H9 (cell line): ENCODE data around the gene FGFBP3. TPM values are rescaled to one million over a fixed set of nuclear protein-coding genes. Genes with fewer than 3 reads are reported as not detected.

ENCODE experiments used
- DNase-seq: peaks from one replicate; pipeline ENCODE4 v3.0.0-alpha.2; 2017
- H2AFZ ChIP-seq: one replicate; pipeline ENCODE4 v1.6.1; 2013; ENCODE audit warnings: mild to moderate bottlenecking, low read length, control low read depth, moderate library complexity
- H2AK5ac ChIP-seq: 2 replicates; pipeline ENCODE4 v1.6.1; 2013; ENCODE audit warnings: low read length, control low read depth, mixed read lengths; ENCODE audit not compliant: insufficient read length
- H2BK120ac ChIP-seq: one replicate; pipeline ENCODE4 v1.6.1; 2013; ENCODE audit warnings: low read depth, mild to moderate bottlenecking, low read length, control low read depth, inconsistent platforms; ENCODE audit not compliant: poor library complexity, severe bottlenecking
- H2BK12ac ChIP-seq: 2 replicates; pipeline ENCODE4 v1.6.1; 2013; ENCODE audit warnings: low read length, control low read depth, mixed read lengths, low read depth; ENCODE audit not compliant: insufficient read length
- H2BK15ac ChIP-seq: 2 replicates; pipeline ENCODE4 v1.6.1; 2013; ENCODE audit warnings: low read depth, low read length, control low read depth
- H2BK20ac ChIP-seq: one replicate; pipeline ENCODE4 v1.6.1; 2013; ENCODE audit warnings: low read depth, mild to moderate bottlenecking, low read length, control low read depth, inconsistent platforms; ENCODE audit not compliant: poor library complexity, severe bottlenecking
- H2BK5ac ChIP-seq: 2 replicates; pipeline ENCODE4 v1.6.1; 2013; ENCODE audit warnings: low read length, control low read depth, mixed read lengths; ENCODE audit not compliant: insufficient read length
- H3K14ac ChIP-seq: 2 replicates; pipeline ENCODE4 v1.6.1; 2013; ENCODE audit warnings: low read length, control low read depth; ENCODE audit not compliant: insufficient read depth
- H3K18ac ChIP-seq: 2 replicates; pipeline ENCODE4 v1.6.1; 2013; ENCODE audit warnings: low read depth, mild to moderate bottlenecking, mixed read lengths, low read length, control low read depth; ENCODE audit not compliant: insufficient read length
- H3K23ac ChIP-seq: 2 replicates; pipeline ENCODE4 v1.6.1; 2013; ENCODE audit warnings: low read length, control low read depth, mixed read lengths, low read depth; ENCODE audit not compliant: insufficient read length
- H3K23me2 ChIP-seq: 2 replicates; pipeline ENCODE4 v1.6.1; 2013; ENCODE audit warnings: low read depth, mild to moderate bottlenecking, mixed read lengths, low read length, control low read depth; ENCODE audit not compliant: insufficient read length, poor library complexity, severe bottlenecking
- H3K27ac ChIP-seq: 2 replicates; pipeline ENCODE4 v1.5.1; 2013; ENCODE audit warnings: low read length, control low read depth, mixed read lengths, low read depth; ENCODE audit not compliant: insufficient read length
- H3K27me3 ChIP-seq: 2 replicates; pipeline ENCODE4 v1.6.1; 2013; ENCODE audit warnings: low read length, control low read depth, inconsistent platforms; ENCODE audit not compliant: insufficient read depth
- H3K4ac ChIP-seq: 2 replicates; pipeline ENCODE4 v1.6.1; 2013; ENCODE audit warnings: low read depth, mild to moderate bottlenecking, control low read depth, inconsistent platforms, low read length, moderate library complexity
- H3K4me1 ChIP-seq: 2 replicates; pipeline ENCODE4 v1.6.1; 2013; ENCODE audit warnings: low read length, control low read depth, inconsistent platforms; ENCODE audit not compliant: insufficient read depth
- H3K4me2 ChIP-seq: 2 replicates; pipeline ENCODE4 v1.6.1; 2013; ENCODE audit warnings: low read length, control low read depth, mixed read lengths; ENCODE audit not compliant: insufficient read length, insufficient read depth
- H3K56ac ChIP-seq: 2 replicates; pipeline ENCODE4 v1.6.1; 2013; ENCODE audit warnings: low read depth, mild to moderate bottlenecking, mixed read lengths, low read length, control low read depth; ENCODE audit not compliant: insufficient read length
- H3K79me1 ChIP-seq: 2 replicates; pipeline ENCODE4 v1.6.1; 2013; ENCODE audit warnings: low read depth, mild to moderate bottlenecking, moderate library complexity, low read length, control low read depth, inconsistent platforms; ENCODE audit not compliant: insufficient read depth, poor library complexity, severe bottlenecking
- H3K79me2 ChIP-seq: 2 replicates; pipeline ENCODE4 v1.6.1; 2013; ENCODE audit warnings: low read length, control low read depth, inconsistent platforms; ENCODE audit not compliant: insufficient read depth
- H3K9ac ChIP-seq: 2 replicates; pipeline ENCODE4 v1.6.1; 2013; ENCODE audit warnings: low read length, control low read depth, mixed read lengths; ENCODE audit not compliant: insufficient read length; ENCODE audit errors: extremely low read depth
- H3K9me3 ChIP-seq: one replicate; pipeline ENCODE4 v1.6.1; 2013; ENCODE audit warnings: low read depth, low read length, inconsistent platforms; ENCODE audit not compliant: control insufficient read depth
- H3T11ph ChIP-seq: one replicate; pipeline ENCODE4 v1.6.1; 2013; ENCODE audit warnings: mild to moderate bottlenecking, low read length, control low read depth, inconsistent platforms
- H4K20me1 ChIP-seq: one replicate; pipeline ENCODE4 v1.6.1; 2013; ENCODE audit not compliant: control insufficient read depth, insufficient read length, insufficient read depth
- H4K5ac ChIP-seq: 2 replicates; pipeline ENCODE4 v1.6.1; 2013; ENCODE audit warnings: low read depth, mild to moderate bottlenecking, mixed read lengths, low read length, control low read depth; ENCODE audit not compliant: insufficient read length
- H4K8ac ChIP-seq: replicated peaks from 2 replicates; pipeline ENCODE4 v1.6.1; 2013; ENCODE audit warnings: low read length, control low read depth, mixed read lengths, low read depth; ENCODE audit not compliant: insufficient read length
- H4K91ac ChIP-seq: 2 replicates; pipeline ENCODE4 v1.6.1; 2013; ENCODE audit warnings: low read depth, mild to moderate bottlenecking, moderate library complexity, mixed read lengths, low read length, control low read depth; ENCODE audit not compliant: insufficient read length
- H3K27ac Mint-ChIP-seq, 3 experiments: 2 replicates in 2 of 3; 3 replicates in 1 of 3; pipeline ENCODE4 v1.8.0; 2020 to 2021; ENCODE audit warnings: mixed read lengths in 3 of 3, mild to moderate bottlenecking in 1 of 3, moderate library complexity in 1 of 3
- H3K27me3 Mint-ChIP-seq: 2 replicates; pipeline ENCODE4 v1.8.0; 2021; ENCODE audit warnings: low read depth, mild to moderate bottlenecking, moderate library complexity, mixed read lengths
- H3K36me3 Mint-ChIP-seq, 3 experiments: 2 replicates in 2 of 3; 3 replicates in 1 of 3; pipeline ENCODE4 v1.8.0; 2020 to 2021; ENCODE audit warnings: low read depth in 3 of 3, mixed read lengths in 3 of 3; ENCODE audit not compliant: insufficient read depth in 1 of 3
- H3K4me1 Mint-ChIP-seq, 2 experiments: 2 replicates each; pipeline ENCODE4 v1.8.0; 2020; ENCODE audit warnings: mixed read lengths in 2 of 2
- H3K4me3 Mint-ChIP-seq, 2 experiments: 2 replicates in 1 of 2; 3 replicates in 1 of 2; pipeline ENCODE4 v1.8.0; 2020 to 2021; ENCODE audit warnings: mild to moderate bottlenecking in 2 of 2, mixed read lengths in 2 of 2, moderate library complexity in 1 of 2
- H3K9me3 Mint-ChIP-seq, 2 experiments: 2 replicates in 1 of 2; 3 replicates in 1 of 2; pipeline ENCODE4 v1.8.0; 2020; ENCODE audit warnings: mild to moderate bottlenecking in 2 of 2, mixed read lengths in 2 of 2, moderate library complexity in 1 of 2
- WGBS: extraction: QIAGEN DNeasy Blood & Tissue Kit; methylation state at CpG from one replicate; pipeline ENCODE4 v1.1.7; 2013; ENCODE audit warnings: missing lambda C conversion rate, low lambda C conversion rate, mixed read lengths; ENCODE audit not compliant: insufficient read length; ENCODE audit errors: extremely low coverage; 5-methylcytosine and 5-hydroxymethylcytosine counted together
- total RNA-seq: library from RNA; stranded (reverse); gene quantifications from 2 replicates; pipeline ENCODE4 v1.2.1, GENCODE V29; 2021
- TF ChIP-seq, protein P1 (sequence below): fragments of 200-600 bp; sonication (generic); conservative IDR thresholded peaks from 3 replicates; pipeline ENCODE4 v1.8.0; 2021; ENCODE audit warnings: antibody characterized with exemption, mild to moderate bottlenecking

The FGFBP3 gene
- total RNA-seq, 1 experiment from 2014 or later, result 49.3 TPM

DNA sequence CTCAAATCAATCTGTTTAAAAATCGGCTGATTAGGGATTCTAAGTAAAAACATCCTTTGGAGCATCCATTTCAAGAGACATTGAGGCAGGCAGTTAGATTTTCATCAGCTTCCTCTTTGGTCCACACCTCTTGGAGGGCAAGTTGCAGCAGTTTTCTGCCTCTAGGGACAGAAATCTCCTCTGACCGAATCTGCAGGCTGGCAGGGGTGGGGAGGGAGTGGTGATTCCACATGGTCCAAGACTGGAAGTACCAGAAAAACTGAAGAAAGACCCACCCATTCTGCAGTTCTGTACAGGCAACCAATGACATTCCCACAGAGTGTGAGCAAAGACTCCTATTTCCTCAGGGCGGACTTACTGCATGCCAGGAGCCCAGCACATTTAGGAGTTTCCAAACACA is 29.0 kb downstream of the FGFBP3 start:
- Histone ChIP-seq H2AFZ (no peak overlapping the region), H2AK5ac (no peak overlapping the region), H2BK5ac (no peak overlapping the region), H3K79me1 (no peaks in the 10 kb centered on the region), H3K23ac (no peak overlapping the region), H3K4ac (no peak overlapping the region), H4K91ac (no peak overlapping the region), H3K27ac (no peak overlapping the region), H3K23me2 (no peaks in the 10 kb centered on the region), H3K27me3 (no peaks in the 10 kb centered on the region), H4K5ac (no peak overlapping the region), H3K4me2 (no peak overlapping the region), H3T11ph (no peak overlapping the region), H2BK120ac (no peak overlapping the region), H3K9ac (no peak overlapping the region), H3K56ac (no peak overlapping the region), H3K14ac (no peak overlapping the region), H3K9me3 (no peaks in the 10 kb centered on the region), H3K4me1 (peaks cover 20% of the 10 kb centered on the region), H4K20me1 (no peaks in the 10 kb centered on the region), H2BK12ac (no peak overlapping the region), H2BK20ac (no peak overlapping the region), H3K79me2 (no peaks in the 10 kb centered on the region), H4K8ac (no peak overlapping the region), H3K18ac (no peak overlapping the region), H2BK15ac (no peak overlapping the region)
- peaks cover 4 to 7% (median 6%) of the 10 kb centered on the region in 3 experiments; a peak in 6 of 7 replicates for H3K36me3 Mint-ChIP-seq
- DNase-seq, result no peak
- peaks cover 45 to 47% of the 10 kb centered on the region in 2 experiments for H3K4me1 Mint-ChIP-seq
- TF ChIP-seq, protein P1, sequence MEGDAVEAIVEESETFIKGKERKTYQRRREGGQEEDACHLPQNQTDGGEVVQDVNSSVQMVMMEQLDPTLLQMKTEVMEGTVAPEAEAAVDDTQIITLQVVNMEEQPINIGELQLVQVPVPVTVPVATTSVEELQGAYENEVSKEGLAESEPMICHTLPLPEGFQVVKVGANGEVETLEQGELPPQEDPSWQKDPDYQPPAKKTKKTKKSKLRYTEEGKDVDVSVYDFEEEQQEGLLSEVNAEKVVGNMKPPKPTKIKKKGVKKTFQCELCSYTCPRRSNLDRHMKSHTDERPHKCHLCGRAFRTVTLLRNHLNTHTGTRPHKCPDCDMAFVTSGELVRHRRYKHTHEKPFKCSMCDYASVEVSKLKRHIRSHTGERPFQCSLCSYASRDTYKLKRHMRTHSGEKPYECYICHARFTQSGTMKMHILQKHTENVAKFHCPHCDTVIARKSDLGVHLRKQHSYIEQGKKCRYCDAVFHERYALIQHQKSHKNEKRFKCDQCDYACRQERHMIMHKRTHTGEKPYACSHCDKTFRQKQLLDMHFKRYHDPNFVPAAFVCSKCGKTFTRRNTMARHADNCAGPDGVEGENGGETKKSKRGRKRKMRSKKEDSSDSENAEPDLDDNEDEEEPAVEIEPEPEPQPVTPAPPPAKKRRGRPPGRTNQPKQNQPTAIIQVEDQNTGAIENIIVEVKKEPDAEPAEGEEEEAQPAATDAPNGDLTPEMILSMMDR, result peak; percentile 39; the same call in 1 of the 3 replicates
- WGBS, result no CpG with 5 or more reads among the region's 3 CpGs
- peak overlapping the region; percentile 52 to 89 (median 61); a peak in 6 of 7 replicates for H3K27ac Mint-ChIP-seq
- H3K4me3 Mint-ChIP-seq, result peak overlapping the region in 1 of 2 experiments; percentile 54; a peak in 2 of 5 replicates
- no peaks in the 10 kb centered on the region for H3K27me3 Mint-ChIP-seq
- H3K9me3 Mint-ChIP-seq, result peaks cover 2 to 3% of the 10 kb centered on the region in 2 experiments; a peak in 2 of 5 replicates
